Activated CD8-positive, alpha-beta memory T cell treated with anti-CD3 and anti-CD28 coated beads, Interleukin-2, amount 50 U/mL, for 4 hours (primary cell): ENCODE measurements around the gene LRP8.

Experiments used
- DNase-seq: peaks from one replicate; pipeline ENCODE4 v3.0.0-alpha.2; 2020

Gene LRP8

DNA sequence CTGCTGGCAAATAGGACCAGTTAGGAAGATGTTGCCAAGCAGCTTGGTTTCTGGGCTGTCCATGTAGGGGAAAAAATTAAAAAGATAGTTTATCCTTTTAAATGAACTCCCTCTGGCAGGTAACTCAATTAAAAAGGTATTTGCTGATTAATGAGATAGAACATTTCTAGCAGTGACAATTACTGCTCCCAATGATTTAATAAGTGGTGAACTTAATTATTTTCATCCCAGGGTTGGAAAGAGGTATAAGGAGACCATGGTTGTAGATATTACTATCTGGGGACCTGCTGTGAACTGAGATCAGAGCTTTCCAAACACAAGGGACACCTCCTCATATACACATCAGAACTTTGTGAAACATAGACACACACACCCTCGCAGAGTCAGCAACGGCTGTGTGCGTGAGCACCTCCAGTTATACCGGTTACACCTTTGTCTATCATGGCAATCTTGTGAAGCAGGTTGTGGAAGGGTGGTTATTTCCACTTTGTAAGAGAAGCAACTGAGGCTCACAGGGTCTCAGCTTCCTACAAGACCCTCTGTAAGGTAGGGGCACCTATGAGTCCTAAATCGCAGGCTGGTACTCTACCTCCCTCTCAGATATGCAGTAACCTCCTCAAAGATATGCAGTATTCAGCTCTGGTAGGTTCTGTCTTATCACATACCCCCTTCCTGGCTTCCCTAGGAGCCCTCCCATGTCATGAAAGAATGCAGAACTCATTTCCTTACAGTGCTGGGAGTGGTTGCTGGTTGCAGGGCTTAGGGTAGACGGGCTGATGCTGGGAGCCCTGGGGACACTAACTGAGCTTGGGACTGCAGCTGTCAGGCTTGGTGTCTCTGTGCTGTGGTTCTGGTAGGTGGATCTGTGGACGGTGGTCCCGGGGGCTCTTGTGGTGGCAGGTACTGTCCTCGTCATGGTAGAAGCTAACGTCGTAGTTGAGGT is 71.1 kb downstream of the LRP8 start:
- no peak for DNase-seq

GRCh38 chr1:53255031-53255430 is 72.8 kb downstream of the LRP8 start:
- no peak for DNase-seq

DNA sequence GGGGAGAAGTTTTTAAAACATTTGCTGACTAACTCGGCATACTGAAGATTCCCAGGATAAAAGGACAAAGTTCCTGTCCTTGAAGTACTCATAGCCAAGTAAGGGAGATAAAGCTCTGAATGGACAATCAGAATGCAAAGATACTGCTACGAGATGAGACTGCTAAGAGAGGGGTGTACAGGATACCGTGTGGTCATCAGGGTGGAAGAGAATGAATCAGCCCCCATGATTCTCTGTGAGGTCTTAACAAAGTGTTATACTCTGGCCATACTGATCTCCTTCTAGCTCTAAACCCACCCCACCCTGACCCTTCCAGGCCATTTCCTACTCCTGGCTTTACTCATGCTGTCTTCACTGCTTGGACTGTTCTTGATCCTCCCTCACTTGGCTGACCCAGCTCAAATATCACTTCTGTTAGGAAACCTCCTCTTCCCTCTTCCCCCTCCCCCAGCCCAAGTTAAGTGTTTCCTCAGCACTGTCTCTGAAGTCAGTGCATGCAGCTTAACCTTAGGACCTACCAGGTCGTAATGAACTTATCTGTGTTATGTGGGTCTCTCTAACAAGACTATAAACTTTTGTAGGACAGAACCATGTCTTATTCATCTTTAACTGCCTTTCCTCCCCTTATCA is 73.7 kb downstream of the LRP8 start:
- DNase-seq: no peak

DNA sequence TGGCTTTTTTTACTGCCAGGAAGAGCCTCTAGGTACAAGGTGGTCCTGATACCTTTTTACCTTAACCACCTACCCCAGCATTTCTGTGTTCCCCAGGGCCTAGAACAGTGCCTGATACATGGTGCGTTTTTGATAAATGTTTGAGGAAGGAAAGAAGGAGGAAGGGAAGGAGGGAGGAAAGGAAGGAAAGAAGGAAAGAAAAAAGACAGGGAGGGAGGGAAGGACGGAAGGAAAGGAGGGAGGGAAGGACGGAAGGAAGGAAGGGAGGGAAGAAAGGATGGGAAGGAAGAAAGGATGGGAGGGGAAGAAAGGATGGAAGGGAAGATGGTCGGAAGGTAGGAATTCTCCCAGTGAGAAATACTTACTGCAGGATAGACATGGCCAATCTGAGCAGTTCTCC is 77.5 kb downstream of the LRP8 start:
- no peak for DNase-seq

- no peak for DNase-seq
Observed at GRCh38 chr1:53249706-53250105, 78.2 kb downstream of the LRP8 start.

DNA sequence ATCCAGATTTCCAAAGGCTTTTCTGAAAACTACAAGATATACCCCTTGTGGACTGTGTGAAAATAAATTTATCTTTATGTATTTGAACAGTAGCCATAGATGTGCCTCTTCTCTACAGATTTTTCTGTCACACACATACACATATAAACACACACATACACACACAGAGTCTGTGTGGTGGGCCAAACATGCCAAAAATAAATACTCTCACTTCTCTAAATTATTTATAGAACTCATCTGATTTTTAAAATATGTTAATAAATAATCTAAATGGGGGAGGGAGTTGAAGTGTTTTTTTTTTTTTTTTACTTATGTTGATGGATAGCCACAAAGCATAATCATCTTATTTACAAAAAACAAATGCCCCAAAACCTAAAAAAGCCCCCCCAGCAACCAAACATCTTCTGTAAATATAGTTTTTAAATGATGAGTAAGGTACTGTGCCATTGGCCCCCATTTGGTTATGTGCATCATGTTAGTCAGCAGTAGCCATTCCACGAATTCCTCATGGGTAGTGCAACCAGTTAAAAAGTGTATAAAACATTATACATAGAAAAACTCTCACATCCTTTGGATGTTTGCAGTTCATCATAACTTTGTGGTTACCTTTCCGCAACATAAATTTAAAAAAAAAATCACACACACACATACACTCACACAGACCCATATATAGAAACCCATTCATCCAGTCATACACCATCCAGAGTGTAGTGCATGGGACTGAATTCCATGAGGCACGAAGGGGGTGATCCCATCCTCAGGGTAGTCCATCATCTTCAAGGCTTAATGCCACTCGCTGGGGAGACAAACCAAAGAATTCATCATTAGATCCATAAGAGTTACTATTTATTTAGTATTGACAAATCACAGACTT is 81.4 kb downstream of the LRP8 start:
- no peak for DNase-seq

DNA sequence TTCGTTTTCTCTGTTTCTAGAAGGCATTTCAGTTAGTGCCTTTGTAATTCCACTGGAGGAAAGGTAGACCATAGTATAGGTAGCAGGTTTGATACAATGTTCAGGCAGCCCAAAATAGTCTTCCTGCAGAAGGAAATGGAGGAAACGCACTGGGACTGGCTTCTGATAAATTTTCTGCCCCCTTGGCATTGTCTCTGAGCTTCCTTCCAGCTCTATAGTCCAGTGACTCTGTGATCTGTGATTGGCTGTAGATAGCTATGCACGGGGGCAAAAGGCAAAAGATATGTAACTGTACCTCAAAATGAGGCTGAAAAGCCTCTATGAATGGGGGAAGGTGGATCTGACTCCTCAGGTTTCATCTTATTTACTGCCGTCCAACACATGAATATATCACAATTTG is 83.7 kb downstream of the LRP8 start:
- DNase-seq: no peak

DNA sequence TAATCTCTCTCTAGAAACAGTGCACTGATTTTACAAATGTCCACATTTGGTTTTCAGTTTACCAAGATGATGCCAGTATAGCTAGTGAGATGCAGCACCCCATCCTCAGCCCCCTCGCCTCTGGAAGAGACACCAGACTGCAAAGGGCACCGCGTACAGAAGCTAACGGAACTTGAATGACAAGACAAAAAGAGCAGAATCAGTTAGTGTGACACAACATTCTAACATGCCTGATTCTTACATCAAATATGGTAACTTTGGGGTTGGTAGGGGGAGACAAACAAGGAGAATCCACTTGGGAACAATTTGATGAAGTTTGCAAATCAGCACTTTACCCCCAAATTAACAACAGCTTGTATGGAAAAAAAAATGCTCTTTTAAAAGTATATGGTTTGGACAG is 85.5 kb downstream of the LRP8 start:
- DNase-seq: no peak

GRCh38 chr1:53241828-53242227 is 86.0 kb downstream of the LRP8 start:
- no peak for DNase-seq

- DNase-seq: peak; percentile 96
Observed at GRCh38 chr1:53238197-53239155, 89.4 kb downstream of the LRP8 start, which contains the start of gene MAGOH. Gene MAGOH (minus strand): TSS chr1:53238518. CDS start chr1:53238448, 70 bp downstream.

DNA sequence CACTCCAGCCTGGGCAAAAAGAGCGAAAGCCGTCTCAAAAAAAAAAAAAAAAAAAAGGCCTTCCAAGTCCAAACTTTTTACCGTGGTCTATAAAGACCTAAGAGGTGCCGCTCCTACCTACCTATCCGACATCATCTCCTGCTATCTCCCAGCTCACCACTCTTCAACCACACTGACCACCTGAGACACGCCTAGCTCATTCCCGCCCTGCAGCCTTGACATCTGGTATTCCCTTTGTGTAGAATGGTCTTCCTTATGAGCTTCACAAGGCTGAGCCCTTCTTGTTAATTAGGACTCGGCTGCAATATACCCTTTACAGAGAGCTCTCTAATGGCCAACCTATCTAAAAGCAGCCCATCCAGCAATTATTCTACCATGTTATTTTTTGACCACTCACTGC is 90.2 kb downstream of the LRP8 start:
- no peak for DNase-seq

DNA sequence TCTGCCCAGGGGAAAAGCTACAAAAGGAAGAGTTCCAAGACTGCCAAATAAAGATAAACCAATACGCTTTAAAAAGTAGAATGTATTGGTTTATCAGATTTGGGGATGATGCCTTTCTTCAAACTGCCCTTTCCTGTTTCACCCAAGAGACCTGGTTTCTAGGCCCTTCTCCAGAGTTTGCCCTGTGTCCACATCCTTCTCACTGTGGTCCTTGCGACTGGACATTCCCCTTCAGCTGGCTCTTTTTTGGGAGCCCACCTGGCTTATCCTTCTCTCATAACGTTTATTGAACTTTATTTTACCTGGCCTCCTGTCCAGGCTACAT is 106.9 kb downstream of the LRP8 start:
- DNase-seq: no peak

- peak; percentile 94 for DNase-seq
Observed at GRCh38 chr1:53220171-53220961, 107.5 kb downstream of the LRP8 start, which contains the start of gene CZIB. Gene CZIB (minus strand): TSS chr1:53220634. CDS start chr1:53220575, 59 bp downstream.

DNA sequence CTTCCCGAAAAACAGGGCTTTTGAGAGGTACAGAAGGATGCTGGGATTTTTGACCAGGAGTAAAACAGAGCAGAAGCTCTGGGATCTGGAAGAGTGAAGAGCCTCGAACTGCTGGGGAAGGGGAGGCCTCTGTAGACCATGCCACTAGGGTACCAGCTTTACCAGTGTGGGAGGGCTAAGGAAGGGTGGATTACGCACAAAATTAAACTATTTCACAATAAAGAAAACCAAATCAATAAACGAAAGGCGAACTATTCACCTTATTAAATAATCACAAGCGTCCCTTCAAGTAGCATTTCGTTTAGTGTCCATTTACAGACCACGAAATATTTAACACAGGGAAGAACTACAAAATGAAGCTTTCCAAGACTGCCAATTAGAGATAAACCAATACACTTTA is 108.2 kb downstream of the LRP8 start:
- DNase-seq: no peak

DNA sequence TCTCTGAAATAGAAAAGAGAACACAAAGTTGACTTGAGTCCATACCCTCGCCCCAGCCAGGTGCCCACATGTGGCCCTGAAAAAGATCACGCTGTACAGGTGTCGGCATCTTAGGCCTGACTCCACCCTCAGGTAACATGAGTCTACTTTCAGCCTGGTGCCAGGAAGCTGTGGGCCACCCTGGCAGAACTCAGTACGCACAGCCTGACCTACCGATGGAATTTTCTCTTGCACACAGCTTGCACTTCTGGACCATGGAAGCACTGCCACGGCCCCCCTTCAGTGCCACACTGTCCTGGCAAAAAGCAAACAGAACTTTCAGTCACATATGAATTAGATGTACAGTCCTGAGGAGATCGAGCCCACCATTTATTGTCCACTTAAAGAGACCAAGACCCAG is 109.7 kb downstream of the LRP8 start:
- no peak for DNase-seq

GRCh38 chr1:53214376-53214940 is 113.4 kb downstream of the LRP8 start:
- DNase-seq: no peak

DNA sequence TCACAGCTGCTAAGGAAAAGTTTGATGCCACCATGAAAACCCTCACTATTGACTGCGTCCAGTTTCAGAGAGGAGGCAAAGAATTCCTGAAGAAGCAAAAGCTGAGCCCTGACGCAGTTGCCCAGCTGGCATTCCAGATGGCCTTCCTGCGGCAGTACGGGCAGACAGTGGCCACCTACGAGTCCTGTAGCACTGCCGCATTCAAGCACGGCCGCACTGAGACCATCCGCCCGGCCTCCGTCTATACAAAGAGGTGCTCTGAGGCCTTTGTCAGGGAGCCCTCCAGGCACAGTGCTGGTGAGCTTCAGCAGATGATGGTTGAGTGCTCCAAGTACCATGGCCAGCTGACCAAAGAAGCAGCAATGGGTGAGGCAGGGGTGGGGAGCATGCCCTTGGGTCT is 116.9 kb downstream of the LRP8 start:
- no peak for DNase-seq

DNA sequence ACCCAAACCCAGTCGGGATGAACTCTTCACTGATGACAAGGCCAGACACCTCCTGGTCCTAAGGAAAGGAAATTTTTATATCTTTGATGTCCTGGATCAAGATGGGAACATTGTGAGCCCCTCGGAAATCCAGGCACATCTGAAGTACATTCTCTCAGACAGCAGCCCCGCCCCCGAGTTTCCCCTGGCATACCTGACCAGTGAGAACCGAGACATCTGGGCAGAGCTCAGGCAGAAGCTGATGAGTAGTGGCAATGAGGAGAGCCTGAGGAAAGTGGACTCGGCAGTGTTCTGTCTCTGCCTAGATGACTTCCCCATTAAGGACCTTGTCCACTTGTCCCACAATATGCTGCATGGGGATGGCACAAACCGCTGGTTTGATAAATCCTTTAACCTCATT is 117.5 kb downstream of the LRP8 start:
- DNase-seq: no peak

- DNase-seq: no peak
Observed at GRCh38 chr1:53207726-53208125, 120.1 kb downstream of the LRP8 start.

DNA sequence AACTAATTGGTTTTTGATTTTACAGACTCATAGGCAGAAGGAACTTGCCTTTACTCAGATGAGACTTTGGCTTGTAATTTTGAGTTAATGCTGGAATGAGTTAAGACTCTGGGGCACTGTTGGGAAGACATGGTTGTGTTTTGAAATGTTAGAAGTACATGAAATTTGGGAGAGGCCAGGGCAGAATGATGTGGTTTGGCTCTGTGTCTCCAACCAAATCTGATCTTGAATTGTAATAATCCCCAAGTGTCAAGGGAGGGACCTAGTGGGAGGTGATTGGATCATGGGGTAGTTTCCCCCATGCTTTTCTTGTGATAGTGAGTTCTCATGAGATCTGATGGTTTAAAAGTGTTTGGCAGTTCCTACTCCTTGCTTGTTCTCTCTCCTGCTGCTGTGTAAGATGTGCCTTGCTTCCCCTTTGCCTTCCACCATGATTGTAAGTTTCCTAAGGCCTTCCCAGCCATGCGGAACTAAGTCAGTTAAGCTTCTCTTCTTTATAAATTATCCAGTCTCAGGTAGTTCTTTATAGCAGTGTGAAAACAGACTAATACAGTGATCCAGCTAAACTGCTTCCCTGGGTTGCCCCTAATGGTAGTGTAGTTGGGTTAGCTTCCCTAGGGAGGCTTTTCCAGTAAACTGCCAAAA is 121.0 kb downstream of the LRP8 start:
- no peak for DNase-seq
